Esophagus mucosa (tissue), 1 donor: ENCODE data around the gene GRIK5. TPM values are rescaled to one million over a fixed set of nuclear protein-coding genes. Genes with fewer than 3 reads are reported as not detected.
A peak's percentile ranks its signal among the peaks of the same experiment; 100 is the strongest.

Source experiments
- ATAC-seq: fragments of 200-7000 bp; cut with Tn5 transposase; one replicate; pipeline ENCODE4 v1.9.1; 2020
- total RNA-seq: library from RNA; stranded (reverse); gene quantifications from one replicate; pipeline ENCODE4 v1.2.4, GENCODE V29; 2023
- donor health status: DM: yes; HTN: yes; CAD: no.

The GRIK5 gene
- total RNA-seq, 1 donor from 2014 or later = 0.32 TPM

DNA sequence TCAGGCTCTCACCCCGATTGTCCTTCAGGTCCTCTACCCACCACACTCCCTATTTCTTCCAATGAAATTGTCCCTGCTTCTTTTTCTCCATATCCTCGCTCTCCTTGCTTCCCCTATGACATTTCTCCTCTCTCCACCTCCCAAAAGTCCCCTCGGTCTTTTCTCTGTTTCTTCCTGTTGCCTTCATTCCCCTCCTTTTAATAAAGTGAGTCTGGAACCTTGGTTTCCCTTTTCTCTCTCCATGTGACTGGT is 5.3 kb upstream of the GRIK5 start:
- ATAC-seq = no peak

DNA sequence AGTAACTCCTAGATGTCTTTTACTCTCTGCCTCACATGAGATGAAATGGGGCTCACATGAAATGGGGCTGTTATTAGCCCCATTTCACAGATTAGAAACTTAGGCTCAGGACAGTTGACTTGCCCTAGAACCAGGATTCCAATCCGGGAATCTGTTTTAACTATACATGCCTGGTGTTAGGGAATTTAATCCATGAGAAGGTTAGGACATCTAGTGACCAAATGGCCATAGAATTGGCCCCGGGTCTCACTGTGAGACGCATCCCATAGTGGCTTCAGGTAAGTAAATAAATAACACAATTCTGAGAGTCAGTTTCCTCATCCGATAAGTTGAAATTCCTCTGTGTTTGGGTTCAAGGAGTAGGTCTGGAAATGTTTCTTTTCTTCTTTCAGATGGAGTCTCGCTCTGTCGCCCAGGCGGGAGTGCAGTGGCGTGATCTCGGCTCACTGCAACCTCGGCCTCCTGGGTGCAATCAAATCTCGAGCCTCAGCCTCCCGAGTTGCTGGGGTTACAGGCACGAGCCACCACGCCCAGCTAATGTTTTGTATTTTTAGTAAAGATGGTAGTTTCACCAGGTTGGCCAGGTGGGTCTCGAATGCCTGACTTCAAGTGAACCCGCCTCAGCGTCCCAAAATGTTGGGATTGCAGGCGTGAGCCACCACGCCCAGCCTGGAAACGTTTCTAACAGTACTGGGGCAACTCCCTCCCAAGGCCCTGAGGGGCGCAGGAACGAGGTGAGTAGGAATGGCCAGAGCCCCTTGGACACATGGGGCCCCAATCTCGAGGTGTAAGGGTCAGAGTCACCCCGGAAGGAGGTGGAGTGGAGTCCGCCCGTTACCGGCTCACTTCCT is 4.7 kb upstream of the GRIK5 start:
- peak; percentile 2 for ATAC-seq

DNA sequence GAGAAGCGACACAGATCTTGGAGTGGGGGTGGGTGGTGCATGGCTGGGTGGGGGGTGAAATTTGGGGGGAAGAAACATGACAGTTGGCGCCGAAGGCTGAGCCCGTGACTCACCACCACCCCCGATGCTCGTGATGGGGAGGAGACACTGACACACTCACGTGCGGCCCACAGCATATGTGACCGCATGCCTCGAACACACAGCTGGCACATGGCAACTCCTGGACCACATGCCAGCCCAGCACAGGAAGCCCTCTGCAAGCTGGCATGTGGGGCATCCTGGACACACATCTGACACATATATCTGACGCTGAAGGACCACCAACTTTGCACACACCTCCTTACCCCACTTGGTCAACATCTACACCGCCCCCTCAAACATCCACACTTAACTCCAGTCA is 1.2 kb upstream of the GRIK5 start:
- ATAC-seq = no peak

DNA sequence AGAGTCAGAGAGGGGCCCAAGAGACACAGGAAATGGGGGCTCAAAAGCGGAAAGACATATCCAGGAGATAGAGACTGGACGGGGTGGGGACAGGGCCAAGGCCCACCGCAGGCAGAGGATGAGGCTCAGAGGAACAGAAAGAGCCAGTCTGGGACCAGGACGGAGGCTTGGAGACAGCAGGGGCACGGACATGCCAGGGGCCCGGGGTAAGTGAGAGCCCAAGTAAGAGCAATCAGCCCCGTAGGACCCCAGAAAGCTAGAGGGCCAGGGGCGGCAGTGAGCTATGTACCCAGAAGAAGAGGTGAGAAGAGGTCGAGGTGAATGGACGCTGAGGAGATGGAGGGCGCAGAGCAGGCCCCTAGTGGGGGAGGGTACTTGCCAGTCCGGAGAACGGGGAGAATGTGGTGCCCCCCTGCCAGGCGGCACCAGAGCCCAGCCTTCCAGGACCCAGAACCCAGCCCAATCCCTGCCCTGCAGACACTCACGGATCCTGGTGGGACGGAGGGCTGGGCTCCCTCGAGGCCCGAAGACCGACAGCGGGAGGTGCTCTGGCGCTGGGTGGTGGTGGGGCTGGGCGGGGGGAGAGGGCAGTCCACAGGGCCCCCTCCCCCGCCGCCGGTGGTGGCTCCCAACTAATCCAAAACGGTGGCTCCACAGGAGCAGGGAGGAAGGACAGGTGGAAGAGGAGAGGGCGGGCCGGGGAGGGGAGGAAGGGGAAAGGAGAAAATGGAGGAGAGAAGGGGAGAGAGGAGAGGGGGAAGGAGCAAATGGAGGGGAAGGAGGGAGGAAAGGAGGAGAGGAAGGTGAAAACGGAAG is 1.0 kb downstream of the GRIK5 start:
- ATAC-seq = no peak

DNA sequence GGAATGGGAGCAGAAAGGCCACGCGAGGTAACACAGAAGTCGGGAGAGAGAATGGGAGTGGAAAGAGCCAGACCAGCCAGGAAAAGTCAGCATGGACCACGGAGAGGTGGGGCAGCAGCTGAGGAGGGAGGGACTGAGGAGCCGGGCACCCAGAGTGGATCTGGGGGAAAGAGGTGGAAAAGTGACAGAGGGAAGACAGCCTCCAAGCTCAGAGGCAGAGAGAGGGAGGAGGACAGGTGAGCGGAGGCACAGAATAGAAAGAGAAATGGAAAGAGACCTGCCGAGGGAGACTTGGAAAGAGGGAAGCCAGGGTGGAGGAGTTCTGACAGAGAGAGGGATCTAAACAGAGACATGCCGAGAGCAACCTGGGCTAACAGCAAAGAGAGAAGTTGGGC is 1.6 kb downstream of the GRIK5 start:
- ATAC-seq = no peak

DNA sequence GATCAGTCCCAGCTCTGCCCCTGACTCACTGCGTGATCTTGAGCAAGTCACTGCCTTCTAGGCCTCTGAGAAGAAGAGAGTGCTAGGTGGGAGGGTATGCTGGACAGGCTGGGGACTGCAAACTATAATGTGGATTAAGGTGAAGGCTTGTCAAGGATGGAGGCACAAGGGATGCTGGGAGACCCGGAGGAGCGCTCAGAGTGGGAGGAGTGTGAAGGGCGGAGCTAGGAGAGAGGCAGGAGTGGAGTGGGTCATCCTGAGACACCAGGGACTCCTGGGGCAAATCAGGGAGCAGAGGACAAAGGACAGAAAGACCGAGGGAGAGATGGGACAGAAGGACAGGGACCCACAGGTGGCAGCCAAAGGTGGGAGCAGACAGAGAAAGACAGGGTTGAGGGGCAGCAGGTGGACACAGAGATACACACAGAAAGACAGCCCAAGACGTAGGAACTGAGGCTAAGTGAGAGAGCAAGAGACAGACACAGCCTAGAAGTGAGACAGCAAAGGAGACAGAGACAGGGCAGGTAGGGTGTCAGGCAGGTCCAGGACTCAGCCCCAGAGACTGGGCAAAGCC is 2.6 kb downstream of the GRIK5 start:
- ATAC-seq = no peak

DNA sequence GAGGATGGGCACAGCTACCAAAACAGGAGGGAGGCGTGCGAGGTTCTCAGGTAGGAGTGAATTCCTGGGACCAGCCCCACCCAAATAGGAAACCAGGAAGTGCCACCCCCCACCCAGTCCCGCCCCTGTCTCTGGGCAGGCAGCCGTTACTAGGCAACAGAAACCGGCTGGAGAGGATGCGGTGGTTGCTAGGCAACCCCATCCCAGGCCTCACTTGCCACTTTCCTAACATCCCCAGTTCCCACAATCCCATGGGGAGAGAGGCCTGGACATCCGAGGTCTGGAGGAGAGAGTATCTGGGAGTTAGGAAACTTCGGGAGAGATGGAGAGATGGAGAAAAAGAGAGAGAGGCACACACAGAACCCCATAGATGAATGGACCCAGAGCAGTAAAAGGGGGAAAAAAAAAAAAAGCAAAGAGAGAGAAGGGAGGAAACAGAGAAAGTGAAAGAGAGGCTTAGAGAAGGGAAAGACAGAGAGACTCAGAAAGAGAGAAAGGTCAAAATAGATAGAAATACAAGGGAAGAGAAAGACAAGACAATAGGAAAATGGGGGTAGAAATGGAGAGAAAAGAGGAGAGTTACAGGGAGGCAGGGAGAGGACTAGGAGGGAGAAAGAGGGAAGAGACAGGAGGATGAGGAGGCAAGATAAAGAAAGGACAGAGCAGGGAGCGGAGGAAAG is 3.8 kb downstream of the GRIK5 start:
- ATAC-seq = peak; percentile 24

DNA sequence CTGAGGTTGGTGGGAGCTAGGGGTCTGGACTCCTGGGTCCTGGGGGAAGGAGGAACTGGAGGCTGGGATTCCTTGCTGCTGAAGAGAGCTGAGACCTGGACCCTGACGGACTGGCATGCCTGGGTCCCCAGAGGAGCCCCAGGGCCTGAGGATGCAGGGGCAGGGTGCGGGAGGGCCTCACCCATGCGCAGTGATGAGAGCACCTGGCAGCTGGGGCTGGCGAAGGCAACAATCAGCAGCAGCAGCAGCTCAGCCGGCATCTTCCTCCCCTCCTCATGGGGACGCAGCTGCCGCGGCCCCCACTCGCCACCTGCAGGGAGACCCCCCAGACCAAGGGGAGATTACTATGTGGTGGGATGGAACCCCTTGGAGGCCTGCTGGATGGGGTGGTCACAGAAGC is 4.5 kb downstream of the GRIK5 start:
- ATAC-seq = no peak

DNA sequence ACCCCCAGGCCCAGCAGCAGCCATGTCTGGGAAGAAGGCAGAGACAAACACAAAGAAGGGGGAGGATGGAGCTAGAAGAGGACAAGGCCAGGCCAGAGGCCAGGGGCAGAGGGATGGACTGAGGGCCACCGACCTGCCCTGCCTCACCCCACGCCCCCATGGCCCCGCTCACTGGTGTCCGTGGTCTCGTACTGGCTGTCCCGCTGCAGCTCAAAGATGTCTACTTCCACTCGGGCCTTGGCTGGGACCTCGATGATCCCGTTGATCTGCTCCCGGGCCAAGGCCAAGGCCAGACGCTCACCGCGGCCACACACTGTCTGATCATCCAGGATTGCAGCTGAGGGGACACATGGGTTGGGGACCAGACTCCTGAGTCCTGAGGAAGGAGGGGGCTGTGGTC is 5.0 kb downstream of the GRIK5 start:
- ATAC-seq = no peak

DNA sequence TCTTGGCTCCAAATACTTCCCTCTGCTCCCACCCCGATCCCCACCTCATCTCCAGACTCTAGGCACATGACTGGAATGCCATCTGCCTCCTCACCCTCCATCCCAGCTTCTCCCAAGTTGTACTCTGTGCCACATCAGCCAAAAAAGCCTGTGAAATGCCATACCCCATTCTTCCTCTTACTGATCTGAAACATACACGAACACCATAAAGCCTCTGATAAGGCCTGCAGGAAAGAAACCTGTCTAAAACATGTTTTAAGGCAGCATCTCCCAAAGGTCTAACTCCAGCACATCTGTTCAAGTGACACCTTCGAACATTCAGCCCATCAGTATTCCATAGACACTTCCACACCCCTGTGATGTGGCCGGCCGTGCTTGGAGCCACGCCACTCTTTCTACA is 5.6 kb downstream of the GRIK5 start:
- ATAC-seq = no peak

DNA sequence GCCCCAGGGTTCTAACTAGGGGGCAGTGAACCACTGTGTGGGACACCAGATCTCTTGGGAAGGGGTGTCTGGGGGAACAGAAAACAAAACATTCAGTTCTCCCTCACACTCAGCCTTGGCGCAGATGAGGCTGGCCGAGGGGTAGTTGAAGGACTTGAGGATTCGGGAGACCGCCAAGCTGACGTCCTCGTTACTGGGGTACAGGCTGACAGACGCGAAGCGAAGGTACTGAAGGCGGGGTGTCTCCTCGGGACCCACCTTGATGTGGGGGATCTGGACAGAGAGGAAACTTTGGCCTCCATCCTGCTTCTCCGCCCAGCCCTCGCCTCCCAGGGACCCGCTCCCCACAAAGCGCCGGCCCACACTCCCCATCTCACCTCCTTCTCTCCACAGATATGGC is 7.6 kb downstream of the GRIK5 start:
- ATAC-seq = no peak

DNA sequence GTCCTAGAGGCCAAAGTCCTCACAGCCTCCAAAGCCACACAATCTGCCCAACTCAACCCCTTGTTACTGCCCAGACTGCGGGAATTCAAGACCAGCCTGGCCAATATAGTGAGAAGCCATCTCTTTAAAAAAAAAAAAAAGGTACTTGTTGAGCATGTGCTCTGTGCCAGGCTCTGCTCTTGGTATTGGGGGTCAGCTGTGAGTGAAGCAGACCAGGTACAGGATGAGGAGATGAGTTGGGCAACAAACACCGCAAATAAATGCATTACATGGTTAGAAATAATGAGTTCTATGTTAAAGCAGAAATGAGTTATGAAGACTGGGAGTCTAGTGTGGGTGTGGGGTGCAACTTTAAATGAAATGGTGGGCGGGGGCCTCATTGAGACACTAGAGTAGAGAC is 9.9 kb downstream of the GRIK5 start:
- ATAC-seq = no peak

DNA sequence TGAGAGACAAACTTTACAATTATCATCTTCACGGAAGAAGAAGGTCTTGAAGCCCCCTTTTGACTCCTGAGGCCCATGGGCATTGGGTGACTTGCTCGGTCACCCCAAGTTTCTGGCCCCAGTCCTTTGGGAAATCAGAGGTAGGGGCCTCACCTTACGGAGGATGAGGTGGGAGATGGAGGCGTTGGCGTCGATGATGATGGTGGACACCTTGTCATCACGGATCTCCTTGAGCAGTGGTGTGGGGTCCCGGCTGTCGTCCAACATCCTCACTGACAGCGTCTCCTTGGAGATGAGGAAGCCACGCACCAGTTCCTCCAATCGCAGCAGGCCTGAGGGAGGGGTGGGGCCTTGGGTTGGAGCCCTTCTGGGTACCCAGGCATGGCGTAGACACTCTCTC is 10.8 kb downstream of the GRIK5 start:
- ATAC-seq = no peak

DNA sequence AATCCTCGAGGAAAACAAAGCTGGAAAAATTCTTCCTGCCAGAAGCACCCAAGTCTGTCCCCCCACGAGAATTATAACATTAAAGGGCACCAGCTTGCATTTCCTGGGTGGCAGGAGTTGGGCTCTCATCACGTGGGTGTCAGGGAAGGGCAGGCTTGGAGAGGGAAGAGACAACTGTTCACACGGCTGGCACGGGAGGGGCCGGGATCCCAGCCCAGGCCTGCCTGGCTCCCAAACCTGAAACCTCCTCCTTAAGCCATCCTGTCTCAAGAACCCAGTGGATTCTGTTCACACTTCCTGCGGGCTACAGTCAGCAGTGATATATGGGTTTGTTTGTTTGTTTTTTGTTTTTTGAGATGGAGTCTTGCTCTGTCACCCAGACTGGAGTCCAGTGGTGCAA is 12.2 kb downstream of the GRIK5 start:
- ATAC-seq = peak; percentile 62

DNA sequence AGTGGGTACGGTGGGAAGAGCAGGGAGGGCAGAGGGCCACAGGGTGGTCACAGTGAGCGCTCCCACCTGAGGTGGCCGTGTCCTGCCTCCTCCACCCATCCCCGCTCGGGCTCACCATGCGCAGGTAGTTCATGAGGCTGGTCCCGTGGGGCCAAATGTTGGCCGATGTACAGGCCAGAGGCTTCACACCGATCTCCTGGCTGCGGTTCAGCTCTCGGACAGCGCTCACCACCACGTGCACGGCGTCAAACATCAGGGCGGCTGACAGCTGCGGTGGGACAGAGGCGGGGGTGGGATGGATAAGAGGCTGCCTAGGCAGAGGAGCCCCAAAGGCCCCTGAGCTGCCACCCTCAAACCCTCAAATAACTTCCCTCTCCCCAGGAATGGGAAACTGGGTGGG is 15.8 kb downstream of the GRIK5 start:
- ATAC-seq = no peak

DNA sequence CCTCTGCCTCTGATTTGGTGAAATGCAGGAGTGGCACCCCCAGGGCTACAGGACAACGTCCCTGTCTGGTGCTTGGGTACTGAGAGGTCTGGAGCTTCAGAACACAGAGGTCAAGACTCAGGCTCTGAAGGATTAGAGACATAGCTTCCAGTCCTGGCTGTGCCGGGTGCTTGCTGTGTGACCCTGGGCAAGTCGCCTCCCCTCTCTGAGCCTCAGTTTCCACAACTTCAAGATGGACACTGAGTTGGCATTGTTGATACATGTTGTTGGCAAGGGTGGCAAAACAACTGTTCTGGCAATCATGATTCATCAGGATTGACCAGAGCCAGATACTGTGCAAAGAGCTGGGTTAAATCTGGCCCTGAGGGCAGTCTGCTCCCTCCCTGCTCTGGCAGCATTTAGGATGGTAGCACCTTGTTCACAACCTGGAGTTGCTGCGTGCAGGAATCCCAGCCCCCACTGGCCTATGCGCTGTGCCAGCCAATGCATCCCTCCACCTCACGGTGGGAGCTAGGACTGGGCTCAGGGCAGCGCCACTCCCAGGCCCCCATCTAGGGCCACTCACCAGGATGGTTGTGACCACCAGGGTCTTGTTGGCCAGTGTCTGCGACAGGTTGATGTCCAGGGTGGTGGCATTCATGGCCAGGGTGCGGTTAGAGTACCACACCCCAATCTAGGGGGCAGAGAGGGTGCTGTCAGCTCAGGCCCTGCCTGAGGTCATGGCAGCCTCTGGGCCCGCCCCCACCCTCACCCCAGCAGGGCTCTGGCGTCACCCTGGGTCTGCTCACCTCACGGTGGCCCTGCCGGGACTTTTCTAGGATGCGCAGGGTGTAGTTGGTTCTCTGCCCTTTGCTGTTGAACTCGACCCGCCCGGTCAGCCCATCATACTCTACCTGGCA is 16.7 kb downstream of the GRIK5 start:
- peak; percentile 27 for ATAC-seq

DNA sequence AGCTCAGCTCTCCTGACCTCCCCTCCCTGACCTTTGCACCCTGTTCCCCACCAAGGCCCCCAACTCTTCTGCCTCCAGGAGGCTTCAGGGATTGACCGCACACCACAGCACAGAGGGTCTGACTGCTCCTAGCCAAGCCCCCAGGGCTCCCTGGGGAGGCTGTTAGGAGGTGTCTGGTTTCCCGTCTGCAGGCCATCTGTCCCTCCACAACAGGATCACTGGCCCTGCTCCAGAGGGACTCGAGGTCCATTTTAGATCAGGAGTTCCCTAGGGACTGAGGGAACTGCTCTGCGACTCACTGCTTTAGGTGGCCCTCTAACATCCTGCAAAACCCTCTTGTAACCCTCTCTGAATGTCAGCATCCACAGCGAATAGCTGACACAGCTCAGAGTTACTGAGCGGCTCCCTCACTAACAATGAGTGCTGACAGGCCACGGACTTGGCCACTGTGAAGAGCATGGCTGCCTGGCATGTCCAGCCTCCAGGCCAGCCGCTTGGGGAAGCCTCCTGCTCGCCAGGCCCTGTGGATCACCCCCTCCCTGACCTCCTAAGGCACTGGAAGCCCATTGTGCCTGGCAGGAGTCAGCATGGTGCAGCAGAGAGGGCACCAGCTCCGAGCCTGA is 17.7 kb downstream of the GRIK5 start:
- ATAC-seq = no peak

DNA sequence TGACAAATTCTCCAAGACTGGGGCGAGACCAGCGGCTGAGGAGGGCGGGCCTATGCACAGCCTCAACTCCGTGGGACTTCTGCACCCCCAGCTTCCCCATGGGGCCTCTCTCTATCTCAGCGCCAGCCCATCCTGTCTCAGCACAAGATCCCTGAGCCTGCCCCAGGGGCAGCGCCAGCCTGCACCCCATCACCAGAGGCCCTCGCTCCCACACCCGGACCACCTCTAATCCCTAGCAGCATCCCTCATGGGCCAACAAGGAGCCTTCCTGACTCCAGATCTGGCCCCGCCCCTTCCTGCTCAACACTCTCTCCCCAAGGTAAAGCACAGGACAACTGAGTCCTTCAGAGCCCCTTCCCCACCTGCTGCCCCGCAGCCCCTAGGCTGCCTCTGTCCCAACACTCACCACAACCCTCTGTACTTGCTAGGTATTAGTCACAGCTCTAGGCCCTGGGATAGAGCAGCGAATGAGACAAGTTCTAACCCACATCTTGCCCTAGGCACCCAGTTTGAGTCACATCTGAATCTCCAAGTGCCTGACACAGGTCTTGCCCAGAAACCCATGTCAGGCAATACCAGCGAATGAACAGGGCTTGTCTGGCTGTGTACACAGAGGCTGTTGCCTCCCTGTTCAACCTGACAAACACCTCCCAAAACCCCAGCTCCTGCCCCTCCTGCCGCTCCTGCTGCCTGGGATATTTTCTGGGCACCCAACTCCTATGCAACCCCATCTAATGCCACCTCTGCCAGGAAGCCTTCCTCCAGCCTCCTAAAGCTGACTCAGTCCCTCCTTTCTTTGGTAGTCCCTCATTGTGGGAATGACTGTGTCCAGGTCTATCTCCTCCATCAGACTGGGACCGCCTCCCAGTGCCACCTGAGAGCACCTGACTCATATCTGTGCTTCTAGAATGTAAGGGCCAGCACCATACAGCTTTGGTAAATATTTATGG is 18.6 kb downstream of the GRIK5 start:
- ATAC-seq = peak; percentile 90

DNA sequence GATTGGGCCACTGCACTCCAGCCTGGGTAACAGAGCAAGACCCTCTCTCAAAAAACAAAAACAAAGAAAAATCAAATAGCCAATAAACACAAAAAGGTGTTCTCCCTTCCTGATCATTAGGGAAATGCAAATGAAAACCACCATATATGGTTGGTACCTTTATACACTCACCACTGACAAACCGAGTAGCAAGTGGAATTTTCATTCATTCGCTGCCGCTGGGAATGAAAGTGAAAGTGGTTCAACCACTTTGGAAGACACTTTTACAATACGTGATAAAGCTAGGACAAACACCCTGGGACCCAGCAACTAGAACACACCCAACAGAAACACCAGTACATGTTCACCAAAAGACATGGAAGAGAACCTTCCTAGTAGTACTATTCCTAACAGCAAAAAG is 21.0 kb downstream of the GRIK5 start:
- no peak for ATAC-seq

DNA sequence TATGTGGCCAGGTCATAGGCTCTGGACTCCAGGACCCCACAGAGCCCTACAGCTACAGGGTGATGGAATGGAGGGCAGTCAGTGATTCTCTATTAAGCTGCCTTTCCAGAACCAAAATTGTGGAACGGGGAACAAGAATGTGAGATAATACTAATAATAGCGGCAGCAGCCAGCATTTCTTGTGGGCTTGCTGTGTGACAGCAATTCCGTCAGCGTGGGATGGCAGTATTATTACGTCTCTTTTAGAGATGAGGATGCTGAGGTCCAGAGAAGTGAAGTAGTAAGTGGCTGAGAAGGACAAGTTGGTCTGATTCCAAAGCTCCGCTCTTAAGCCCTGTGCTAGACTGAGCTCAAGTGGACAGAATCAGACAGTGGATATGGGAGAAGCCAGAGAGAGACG is 24.4 kb downstream of the GRIK5 start:
- ATAC-seq = no peak
